ENCODE results near the gene GTPBP2. TPM values are rescaled to one million over a fixed set of nuclear protein-coding genes. Genes with fewer than 3 reads are reported as not detected.

Gene GTPBP2
- total RNA-seq, 1 donor from 2014 or later: 45.7 TPM

GRCh38 chr6:43671011-43671800, 42.1 kb upstream of the GTPBP2 start:
- DNase-seq (ENCODE audit: extremely low spot score in 2 of 2): no peak
- Histone ChIP-seq H3K27ac (peak overlapping the region; percentile 75), H3K36me3 (peaks cover 0 to 35% of the 10 kb centered on the region in 2 donors), H3K9me3 (no peaks in the 10 kb centered on the region), H3K4me3 (no peak overlapping the region), H3K27me3 (no peaks in the 10 kb centered on the region), H3K4me1 (peaks cover 37% of the 10 kb centered on the region)
- intact Hi-C loops (cut with DNase I): no loop called here
- TF ChIP-seq CTCF (IDR thresholded peaks at IDR 0.05): no peak
- TF ChIP-seq POLR2A (IDR thresholded peaks at IDR 0.05): no peak
- TF ChIP-seq POLR2AphosphoS5 (IDR thresholded peaks at IDR 0.05; ENCODE audit: insufficient read depth in 1 of 2, low read depth in 1 of 2): no peak

- no peaks in the 10 kb centered on the region for H3K9me3 ChIP-seq
These were observed 41.5 kb upstream of the GTPBP2 start for GRCh38 chr6:43670623-43670986.

GRCh38 chr6:43669922-43670622, 41.0 kb upstream of the GTPBP2 start:
- intact Hi-C loops (cut with DNase I): loop anchor here (5.0 to 10.0 kb wide), 2 partner anchors 97 to 285 kb away; no protein-coding TSS in a partner anchor
- DNase-seq (ENCODE audit: extremely low spot score in 2 of 2): no peak
- Histone ChIP-seq H3K4me3 (no peak overlapping the region), H3K9me3 (no peaks in the 10 kb centered on the region), H3K4me1 (peaks cover 37% of the 10 kb centered on the region), H3K27me3 (no peaks in the 10 kb centered on the region), H3K36me3 (peaks cover 0 to 24% of the 10 kb centered on the region in 2 donors), H3K27ac (peak overlapping the region; percentile 75)
- no peak for TF ChIP-seq POLR2A (IDR thresholded peaks at IDR 0.05)

More at GRCh38 chr6:43670623-43670986, 41.5 kb upstream of the GTPBP2 start:
- Histone ChIP-seq H3K36me3 (peaks cover 0 to 29% of the 10 kb centered on the region in 2 donors), H3K4me1 (peaks cover 37% of the 10 kb centered on the region), H3K27me3 (no peaks in the 10 kb centered on the region), H3K4me3 (no peak overlapping the region), H3K27ac (peak overlapping the region; percentile 75)
- DNase-seq (ENCODE audit: extremely low spot score in 2 of 2): no peak
- no peak for TF ChIP-seq CTCF (IDR thresholded peaks at IDR 0.05)
- intact Hi-C loops (cut with DNase I): no loop called here

GRCh38 chr6:43669050-43669921, 40.2 kb upstream of the GTPBP2 start:
- Histone ChIP-seq H3K27ac (peak overlapping the region; percentile 75), H3K4me3 (no peak overlapping the region), H3K27me3 (no peaks in the 10 kb centered on the region), H3K4me1 (peaks cover 37% of the 10 kb centered on the region), H3K9me3 (no peaks in the 10 kb centered on the region), H3K36me3 (peaks cover 0 to 18% of the 10 kb centered on the region in 2 donors)
- TF ChIP-seq POLR2A (IDR thresholded peaks at IDR 0.05) (no peak), POLR2AphosphoS5 (IDR thresholded peaks at IDR 0.05; ENCODE audit: insufficient read depth in 1 of 2, low read depth in 1 of 2) (peak in 1 of 2 donors; percentile 58)
- intact Hi-C loops (cut with DNase I): loop anchor here (5.0 to 10.0 kb wide), 2 partner anchors 98 to 286 kb away; no protein-coding TSS in a partner anchor
- no peak for DNase-seq (ENCODE audit: extremely low spot score in 2 of 2)

- no peak overlapping the region for H3K4me3 ChIP-seq
- no peak for DNase-seq (ENCODE audit: extremely low spot score in 2 of 2)
- peaks cover 37% of the 10 kb centered on the region for H3K4me1 ChIP-seq
- peaks cover 0 to 9% of the 10 kb centered on the region in 2 donors for H3K36me3 ChIP-seq
- intact Hi-C loops (cut with DNase I): loop anchor here (5.0 to 10.0 kb wide), 2 partner anchors 99 to 286 kb away; no protein-coding TSS in a partner anchor
- no peaks in the 10 kb centered on the region for H3K9me3 ChIP-seq
- peak overlapping the region; percentile 75 for H3K27ac ChIP-seq
- TF ChIP-seq POLR2A (IDR thresholded peaks at IDR 0.05) (no peak), POLR2AphosphoS5 (IDR thresholded peaks at IDR 0.05; ENCODE audit: insufficient read depth in 1 of 2, low read depth in 1 of 2) (peak; percentile 14 to 50), CTCF (IDR thresholded peaks at IDR 0.05) (no peak)
- no peaks in the 10 kb centered on the region for H3K27me3 ChIP-seq
These were observed 39.3 kb upstream of the GTPBP2 start for GRCh38 chr6:43668151-43669028.
